A375 (cell line): Measurements from ENCODE around the gene NFIB. TPM values are rescaled to one million over a fixed set of nuclear protein-coding genes. Genes with fewer than 3 reads are reported as not detected.

Experiments
- total RNA-seq: library from RNA; depleted of rRNA; stranded (reverse); fragments of >200 nt; shearing (Covaris generic); gene quantifications from 2 replicates; pipeline ENCODE4 v1.2.3, GENCODE V29; 2014; rRNA removed

The NFIB gene
- total RNA-seq = 30.9 and 51.1 TPM in 2 replicates

GRCh38 chr9:14313951-14314423 is at the start of gene NFIB:
Gene NFIB (minus strand): TSS chr9:14314141. CDS start chr9:14313511, 630 bp downstream.

